Measurements from ENCODE around the gene CENPO.
"Not testable (repeated sequence)": the region's sequence is repeated elsewhere in the genome, so short reads cannot be mapped to it uniquely, and the experiment has no call there.

Gene CENPO

DNA sequence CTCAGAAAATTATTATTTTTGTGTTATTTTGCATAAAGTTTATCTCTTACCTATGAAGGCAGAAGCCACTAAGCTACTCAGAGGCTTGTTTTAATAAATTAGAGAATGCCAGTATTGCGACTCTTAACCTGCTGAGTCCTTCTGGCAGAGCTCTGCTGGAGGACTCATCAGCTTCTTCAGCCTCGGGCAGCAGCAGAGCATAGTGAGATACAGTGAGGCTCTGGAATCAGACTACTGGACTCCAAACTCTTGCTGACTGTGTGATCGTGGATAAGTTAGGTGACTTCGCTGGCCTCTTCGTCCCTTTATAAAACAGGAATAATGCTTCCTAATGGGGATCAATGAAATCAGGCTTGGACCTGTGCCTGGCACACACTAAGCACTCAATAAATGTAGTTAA, 1.8 kb upstream of the CENPO start:
- DNase-seq = no peak

DNA sequence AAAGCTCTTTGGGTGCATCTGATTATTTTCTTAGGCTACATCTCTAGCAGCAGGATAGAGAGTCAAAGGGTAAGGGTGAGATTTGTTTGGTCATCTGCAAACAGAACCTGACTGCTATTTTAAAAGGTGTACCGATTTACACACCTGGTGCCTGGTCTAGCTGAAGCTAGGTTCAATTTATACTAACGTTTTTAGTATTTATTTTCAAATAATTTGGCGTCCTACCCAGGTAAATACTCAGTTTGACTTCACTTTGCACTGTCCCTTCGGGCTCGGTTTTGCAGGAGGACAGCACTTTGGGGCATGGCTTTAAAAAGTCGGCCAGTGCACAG, 717 bp upstream of the CENPO start:
- no peak for DNase-seq

DNA sequence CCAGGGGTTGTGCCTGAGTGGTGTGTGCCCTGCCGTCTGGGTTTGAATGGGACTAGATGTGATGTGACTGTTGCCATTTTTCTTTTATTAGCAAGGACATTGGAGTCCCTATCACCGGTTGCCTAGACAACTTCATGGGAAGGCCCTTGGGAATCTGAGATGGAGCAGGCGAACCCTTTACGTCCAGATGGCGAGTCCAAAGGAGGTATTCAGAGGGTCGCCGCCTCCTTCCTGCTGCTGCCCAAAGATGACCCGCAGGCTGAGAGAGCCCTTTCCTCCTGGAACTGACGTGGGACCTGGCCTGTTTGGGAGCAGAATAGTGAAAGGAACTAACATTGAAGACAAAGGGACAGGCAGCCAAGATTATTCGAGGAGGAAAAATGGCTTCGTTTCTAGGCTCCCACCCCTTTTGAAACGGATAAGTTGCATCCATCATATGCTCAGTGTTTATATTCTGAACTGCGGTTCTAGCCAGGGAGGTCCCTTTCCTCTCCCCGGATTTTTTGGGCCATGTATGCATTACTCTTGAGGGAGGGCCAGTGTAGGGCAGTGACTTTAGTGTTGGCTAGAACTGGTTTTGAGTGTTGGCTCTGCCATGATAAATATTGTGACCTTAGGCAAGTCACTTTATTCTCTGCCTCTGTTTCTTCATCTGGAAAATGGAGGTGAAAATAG, 673 bp downstream of the CENPO start:
- no peak for DNase-seq

DNA sequence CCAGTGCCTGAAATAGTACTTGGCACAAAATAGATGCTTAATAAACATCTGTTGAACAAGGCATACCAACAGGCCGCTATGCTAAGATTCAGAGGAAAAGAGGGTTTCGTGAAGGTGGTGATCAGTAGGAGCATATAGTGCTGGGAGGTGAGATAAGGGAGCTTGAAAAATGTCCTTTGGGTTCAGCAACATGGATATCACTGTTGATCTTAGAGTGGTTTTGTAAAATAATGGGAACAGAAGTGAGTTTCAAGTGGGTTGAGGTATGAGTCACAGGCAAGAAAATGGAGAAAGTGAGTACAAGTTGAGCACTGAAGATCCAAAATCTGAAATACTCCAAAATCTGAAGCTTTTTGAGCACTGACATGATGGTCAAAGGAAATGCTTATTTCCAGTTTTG, 4.4 kb downstream of the CENPO start:
- DNase-seq = no peak

DNA sequence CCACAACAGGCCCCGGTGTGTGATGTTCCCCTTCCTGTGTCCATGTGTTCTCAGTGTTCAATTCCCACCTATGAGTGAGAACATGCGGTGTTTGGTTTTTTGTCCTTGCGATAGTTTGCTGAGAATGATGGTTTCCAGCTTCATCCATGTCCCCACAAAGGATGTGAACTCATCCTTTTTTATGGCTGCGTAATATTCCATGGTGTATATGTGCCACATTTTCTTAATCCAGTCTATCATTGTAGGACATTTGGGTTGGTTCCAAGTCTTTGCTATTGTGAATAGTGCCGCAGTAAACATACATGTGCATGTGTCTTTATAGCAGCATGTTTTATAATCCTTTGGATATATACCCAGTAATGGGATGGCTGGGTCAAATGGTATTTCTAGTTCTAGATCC, 7.3 kb downstream of the CENPO start:
- not testable (repeated sequence) for DNase-seq

DNA sequence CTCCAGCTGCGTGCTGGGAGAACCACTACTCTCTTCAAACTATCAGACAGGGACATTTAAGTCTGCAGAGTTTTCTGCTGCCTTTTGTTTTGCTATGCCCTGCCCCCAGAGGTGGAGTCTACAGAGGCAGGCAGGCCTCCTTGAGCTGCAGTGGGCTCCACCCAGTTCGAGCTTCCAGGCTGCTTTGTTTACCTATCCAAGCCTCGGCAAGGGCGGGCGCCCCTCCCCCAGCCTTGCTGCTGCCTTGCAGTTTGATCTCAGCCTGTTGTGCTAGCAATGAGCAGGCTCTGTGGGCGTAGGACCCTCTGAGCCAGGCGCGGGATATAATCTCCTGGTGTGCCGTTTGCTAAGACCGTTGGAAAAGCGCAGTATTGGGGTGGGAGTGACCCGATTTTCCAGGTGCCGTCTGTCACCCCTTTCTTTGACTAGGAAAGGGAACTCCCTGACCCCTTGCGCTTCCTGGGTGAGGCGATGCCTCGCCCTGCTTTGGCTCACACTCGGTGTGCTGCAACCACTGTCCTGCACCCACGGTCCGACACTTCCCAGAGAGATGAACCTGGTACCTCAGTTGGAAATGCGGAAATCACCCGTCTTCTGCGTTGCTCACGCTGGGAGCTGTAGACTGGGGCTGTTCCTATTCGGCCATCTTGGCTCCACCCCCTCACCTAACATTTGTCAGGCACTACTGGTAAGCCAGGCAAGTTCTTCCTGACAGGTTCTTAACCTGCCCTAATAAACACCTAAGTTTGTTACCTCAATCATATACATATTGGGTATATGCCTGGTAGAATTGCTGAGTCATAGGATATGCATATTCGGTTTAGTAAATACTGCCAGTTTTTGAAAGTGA, 12.8 kb downstream of the CENPO start:
- DNase-seq = not testable (repeated sequence)

DNA sequence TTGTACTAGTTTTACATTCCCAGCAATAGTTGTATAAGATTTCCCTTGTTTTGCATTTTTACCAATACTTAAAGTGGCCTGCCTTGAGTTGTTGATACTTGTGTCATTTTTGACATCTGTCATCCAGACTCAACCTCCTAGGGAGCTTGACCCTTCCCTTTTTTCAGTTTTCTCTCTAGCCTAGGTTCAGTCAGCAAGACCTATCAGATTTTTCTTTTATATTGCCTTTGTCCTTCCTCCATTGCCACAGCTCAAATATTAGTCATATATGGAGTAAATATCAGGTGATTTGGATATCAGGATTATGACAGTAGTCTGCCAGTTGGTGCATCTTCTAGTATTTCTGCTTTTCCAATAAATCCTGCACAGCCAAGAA, 13.4 kb downstream of the CENPO start:
- no peak for DNase-seq

DNA sequence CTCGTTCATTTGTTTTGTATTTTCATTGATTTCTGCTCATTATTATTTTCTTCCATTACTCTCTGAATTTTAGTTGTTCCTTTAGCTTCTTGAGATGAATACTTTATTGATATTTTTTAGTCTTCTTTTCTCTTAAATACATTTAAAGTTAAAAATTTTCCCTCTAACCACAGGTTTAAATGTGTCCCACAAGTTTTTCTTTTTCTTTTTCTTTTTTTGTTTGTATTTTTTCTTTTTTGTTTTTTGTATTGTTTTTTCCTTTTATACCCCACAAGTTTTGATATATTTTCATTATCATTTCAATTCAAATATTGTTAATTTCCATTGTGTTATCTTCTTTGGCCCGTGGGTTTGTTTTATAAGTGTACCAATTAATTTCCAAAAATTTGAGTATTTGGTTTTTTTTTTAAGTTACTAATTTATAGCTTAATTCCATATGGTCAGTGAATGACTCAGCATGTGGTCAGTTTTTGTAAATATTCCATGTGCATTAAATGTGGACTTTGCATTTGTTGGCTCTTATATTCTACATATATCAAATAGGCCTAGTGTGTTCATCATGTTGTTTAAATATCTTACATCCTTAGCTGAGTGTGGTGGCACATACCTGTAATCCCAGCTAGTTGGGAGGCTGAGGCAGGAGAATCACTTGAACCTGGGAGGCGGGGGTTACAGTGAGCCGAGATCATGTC, 16.2 kb downstream of the CENPO start:
- no peak for DNase-seq

DNA sequence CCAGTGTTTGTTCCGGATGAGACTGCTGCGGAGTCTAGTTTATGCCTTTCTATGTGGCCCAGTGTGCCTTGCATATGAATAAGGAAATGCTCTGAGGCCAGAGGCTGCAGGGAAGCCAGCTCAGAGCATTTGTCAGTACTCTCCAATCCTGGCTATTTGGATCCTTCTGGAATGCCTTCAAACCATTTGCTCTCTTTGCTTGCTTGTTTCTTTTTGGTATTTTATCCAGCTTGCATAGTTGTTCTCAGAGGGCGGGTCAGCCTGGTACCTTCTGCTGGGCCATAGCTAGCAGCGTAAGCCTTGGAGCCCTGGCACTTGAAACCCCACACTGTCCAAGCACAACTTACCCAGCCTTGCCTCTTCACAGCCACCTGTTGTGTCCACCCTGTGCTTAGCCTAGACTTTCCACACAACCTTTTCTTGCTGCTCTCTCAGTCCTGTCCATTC, 20.5 kb downstream of the CENPO start:
- no peak for DNase-seq

DNA sequence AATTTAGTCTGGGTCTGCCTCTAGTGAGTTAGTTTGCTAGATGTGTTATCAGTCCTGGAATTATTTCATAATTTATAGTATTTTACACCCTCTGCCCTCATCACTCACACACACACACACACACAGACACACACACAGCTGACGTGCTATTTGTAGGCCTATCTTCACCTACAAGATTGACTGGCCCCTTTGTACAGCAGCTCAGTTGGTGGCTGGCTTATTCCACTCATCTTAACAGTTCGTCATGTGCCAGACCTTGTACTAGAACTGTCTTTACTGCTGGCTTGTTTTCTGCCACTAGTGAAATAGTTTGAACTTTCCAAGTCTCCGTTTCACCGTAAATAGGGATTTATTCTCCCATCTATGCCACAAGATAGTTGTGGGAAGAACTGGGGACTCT, 21.3 kb downstream of the CENPO start:
- no peak for DNase-seq

DNA sequence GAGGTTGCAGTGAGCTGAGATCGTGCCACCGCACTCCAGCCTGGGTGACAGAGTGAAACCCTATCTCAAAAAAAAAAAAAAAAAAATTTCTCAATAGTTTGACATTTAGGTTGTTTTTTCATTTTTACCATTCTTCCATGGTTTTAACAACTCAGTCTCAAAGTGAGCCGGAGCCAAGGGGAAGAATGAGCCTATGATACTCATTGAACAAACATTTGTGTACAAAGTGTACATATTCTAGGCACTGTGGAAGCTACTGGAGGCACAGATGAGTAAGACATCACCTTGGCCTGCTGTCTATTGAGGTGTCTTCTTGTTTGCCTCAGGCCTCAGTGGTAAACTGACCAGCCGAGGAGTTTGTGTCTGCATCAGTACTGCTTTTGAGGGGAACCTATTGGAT, 21.9 kb downstream of the CENPO start:
- DNase-seq = no peak

DNA sequence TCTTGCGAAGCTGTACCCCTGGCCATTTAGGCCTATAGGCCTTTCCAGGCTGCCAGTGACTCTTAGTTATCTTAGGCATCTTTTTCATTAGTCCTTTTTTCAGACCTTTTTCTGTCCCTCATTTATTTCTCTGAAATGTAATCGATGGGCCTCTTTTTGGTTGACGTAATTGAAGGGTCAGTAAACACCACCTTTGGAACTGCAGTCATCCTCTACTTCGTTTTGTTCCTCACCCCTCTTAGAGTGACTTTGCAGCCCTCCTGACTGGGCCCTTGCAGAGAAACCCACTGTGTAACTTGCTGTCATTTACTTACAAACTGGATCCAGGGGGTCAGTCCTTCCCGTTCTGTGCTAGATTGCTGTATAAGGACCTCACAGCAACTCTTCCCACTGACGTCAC, 23.2 kb downstream of the CENPO start:
- no peak for DNase-seq

DNA sequence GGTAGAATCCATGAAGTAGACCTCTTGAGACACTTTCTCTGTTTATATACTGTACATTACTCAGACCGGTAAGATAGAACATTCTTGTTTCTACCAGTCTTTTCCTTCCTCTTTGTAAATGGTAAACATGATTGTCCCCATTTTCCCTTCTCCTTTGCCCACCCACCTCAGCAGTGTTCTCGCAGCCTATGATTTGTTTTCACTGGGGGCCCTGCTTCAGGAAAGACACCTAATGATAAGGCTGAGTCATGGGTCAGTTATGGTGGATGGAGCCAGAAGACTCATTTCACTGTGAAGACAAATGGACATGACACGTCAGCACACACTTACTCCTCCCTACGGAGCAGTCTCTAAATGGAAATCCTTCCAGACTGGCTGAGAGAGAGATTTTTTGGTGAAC, 23.7 kb downstream of the CENPO start:
- no peak for DNase-seq

DNA sequence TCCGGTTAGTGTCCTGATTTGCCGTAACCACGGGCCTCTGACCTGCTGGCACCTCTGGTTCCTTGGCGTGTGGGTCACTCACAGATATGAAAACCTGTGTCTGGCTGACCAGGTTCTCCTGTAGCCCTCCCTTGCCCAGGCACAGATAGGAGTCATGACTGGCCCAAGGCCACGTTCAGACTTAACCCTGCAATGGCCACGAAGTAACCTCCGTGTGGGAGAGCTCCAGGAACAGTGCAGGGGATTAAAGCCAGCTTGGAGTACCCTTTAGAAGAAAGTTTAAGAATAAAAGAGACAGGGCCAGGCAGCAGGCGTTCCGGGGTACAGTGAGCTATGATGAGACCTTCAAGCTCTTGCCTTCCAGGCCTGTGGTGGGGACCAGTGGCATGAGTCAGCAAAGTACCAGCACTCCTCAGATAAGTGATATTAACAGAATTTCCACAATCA, 25.5 kb downstream of the CENPO start:
- no peak for DNase-seq

DNA sequence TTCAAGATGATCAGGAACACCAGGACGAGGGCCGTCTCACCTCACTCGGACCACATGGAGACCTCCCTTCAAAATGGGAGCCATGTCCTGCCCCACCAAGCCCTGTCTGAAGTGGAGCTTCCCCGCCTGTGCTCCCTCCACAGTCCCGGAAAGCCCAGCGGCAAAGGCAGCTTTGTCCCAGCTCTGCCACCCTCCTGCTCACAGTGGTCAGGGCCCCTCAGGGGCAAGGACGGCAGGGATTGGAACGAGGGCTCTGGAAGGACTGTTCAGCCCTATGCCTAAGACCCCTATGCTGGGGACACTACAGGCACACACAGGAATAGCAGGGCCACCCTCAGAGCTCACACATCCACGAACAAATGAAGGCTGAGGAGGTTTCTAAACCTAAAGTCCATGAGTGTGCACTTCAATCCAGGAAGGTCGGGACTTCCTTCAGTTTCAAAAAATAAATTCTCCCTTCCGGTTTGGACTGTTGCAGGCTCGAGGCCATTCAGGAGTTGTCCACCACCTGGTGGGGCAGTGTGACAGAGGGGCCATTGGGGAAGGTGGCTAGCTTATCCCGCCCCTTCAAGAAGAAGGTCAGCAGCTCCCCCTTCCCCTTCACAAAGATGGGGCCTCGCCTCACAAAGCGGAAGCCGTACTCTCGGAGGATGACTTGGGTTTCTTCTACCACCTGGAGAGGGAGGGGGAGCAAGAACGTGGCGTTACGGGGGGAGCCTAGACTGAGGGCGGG, 26.4 kb downstream of the CENPO start:
- DNase-seq = no peak

DNA sequence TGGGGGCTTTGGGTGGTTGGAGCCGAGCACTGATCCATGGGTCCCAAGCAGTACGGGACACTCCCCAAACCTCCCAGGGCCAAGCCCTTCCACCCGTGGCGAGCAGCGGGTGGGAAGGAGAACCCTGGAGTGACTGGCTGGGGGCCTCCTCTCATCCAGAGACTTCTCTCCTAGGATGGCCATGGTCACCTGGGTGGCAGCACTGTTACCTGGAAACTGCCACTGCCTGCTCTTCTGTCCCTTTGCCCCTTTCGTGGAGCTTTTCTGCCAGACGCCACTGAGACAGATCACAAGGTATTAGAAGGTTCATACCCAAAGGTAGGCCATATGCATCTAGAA, 26.9 kb downstream of the CENPO start:
- no peak for DNase-seq

DNA sequence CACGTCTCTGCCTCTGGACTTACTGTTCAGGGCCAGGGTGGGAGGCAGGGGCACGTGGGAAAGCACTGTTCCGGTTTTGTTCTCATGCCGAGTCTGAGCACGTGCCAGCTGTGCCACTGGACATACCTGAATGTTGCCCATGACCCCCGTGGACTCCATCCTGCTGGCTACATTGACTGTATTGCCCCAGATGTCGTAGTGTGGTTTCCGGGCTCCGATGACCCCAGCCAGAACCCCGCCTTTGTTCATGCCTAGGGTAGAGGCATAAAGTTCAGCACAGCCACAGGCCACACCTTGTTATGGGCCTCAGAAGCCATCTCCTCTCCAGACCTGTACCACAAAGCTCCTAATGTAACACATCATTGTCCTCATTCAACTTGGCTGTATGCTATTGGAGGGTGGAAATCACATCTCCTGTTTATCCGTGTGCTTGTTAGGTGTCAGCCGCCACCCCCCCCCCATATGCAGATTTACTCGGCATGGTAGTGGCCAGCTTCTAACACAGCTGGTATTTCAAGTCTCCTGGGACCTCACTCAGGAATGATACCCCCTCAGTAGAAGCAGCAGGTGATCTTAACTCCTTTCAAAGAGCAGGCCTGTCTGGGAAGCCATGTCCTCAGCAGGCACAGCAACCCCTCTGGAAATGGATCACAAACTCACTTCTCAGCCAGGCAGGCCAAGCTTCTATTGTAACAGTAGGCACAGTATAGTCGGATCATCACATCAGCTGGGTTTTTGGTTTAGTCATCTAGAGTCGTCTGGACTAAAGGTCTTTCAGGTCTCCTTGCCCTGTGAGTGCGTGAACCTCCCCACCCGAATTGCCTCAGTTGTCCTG, 27.6 kb downstream of the CENPO start:
- DNase-seq = no peak

DNA sequence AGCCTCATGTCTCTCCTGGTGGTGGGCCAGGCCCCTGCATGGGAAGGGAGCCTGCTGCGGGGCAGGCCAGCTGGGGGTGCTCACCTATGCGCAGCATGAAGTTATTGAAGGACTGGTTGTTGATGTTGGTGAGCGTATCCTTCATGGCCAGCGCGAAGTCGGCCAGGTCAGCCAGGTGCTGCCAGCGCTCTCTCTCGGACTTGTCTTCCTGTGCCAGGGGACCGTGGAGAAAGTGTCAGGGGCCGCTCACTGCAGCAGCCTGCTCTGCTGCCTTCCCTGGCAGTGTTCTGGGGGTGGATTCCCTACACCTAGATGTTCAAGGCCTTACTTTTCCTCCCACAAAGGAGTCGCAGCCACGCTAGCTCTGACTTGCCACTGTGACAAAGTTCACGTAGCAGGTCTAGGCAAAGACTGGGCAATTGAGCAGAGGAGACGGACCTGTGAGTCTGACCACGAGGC, 28.2 kb downstream of the CENPO start:
- no peak for DNase-seq

DNA sequence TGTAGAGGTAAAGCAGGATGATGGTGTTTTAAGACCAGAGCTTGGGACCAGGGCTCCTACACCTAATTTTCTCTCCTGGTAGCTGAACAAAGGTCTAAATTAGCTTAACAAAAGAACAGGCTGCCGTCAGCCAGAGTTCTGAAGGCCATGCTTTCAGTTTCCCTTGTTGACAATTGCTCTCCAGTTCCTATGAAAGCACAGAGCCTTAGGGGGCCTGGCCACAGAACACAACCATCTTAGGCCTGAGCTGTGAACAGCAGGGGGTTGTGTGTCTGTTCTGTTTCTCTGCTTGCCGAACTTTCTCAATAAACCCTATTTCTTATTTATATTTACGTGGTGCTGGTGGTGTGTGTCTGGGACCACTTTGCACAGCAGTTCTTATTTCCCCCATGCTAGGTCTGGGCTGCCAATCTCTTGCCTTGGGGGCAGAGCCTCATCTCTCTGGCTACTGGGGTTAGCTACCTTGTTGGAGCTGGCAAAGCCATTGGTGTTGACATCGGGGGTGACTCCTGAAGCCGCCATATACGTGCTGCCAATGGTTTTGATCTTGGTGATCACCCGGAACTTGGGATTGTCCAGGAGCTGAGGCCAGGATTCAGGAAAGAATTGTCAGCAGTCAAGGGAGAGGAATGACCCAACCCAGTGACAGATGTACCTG, 29.0 kb downstream of the CENPO start:
- DNase-seq = no peak

DNA sequence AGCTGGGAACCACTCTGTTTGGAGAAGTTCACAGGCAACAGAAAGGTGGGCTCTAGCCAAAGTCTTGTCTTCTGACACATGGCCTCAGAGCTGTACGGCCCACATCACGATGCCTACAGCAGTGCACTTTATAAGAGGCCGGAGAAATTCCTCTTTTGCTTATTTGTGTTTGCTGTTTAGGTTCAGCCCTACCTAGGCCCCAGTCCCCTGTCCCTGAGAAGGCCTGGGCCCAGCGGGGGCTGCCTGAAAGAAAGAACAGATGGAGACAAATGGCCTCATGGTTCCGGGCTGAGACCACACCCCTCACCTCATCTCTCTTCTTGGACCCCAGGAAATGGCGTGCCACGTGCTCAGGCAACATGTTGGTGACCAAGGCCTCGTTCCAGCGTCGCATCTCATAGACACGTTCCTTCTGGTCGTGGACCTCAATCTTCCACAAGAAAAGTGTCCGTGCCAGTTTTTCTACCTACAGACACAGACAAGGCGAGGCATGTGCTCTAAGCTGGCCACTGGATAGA, 30.9 kb downstream of the CENPO start:
- no peak for DNase-seq

Measured in activated naive CD4-positive, alpha-beta T cell (primary cell).